Cardiac septum (tissue), 1 donor: ENCODE data around the gene ABCD1. TPM values are rescaled to one million over a fixed set of nuclear protein-coding genes. Genes with fewer than 3 reads are reported as not detected.
"Not testable (repeated sequence)": the region's sequence is repeated elsewhere in the genome, so short reads cannot be mapped to it uniquely, and the experiment has no call there.

Experiments used
- DNase-seq: peaks from one replicate; pipeline ENCODE4 v3.0.0-alpha.2; 2020; ENCODE audit warnings: low spot score
- intact Hi-C: fragments of 100-400 bp; cut with DNase I; formaldehyde crosslinking; loops from one replicate; pipeline ENCODE4 v1.14.0; 2022
- total RNA-seq: library from RNA; stranded (reverse); fragmentation: NEBNext Ultra II Directional; extraction: Animal tissue kit (Norgen Biotek cat#: 25700); gene quantifications from one replicate; pipeline ENCODE4 v1.2.1, GENCODE V29; 2021
- donor health status: DM: no; HTN: no; CAD: no.

Gene ABCD1
- total RNA-seq, 1 donor from 2014 or later: 15.1 TPM

GRCh38 chrX:153744210-153745066 lies 19.8 kb downstream of the ABCD1 start:
- no peak for DNase-seq
- intact Hi-C loops: no loop called here

GRCh38 chrX:153745067-153745433 lies 20.4 kb downstream of the ABCD1 start:
- DNase-seq, intact Hi-C loops: not testable (repeated sequence)

DNA sequence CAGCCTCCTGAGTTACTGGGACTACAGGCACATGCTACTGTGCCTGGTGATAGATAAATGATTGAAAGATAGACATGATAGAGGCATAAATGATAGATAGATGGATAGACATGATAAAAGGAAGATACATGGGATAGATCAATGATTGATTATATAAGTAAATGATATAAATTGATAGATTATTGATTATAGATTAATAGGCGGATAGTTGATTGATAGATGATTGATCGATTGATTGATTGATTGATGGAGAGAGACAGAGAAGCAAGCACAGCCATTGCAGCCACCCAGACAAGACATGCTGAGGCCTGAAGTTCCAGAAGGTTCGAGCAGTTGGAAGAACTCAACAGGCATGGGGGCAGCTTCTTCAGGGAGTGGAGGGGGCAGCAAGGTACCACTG lies 21.7 kb downstream of the ABCD1 start:
- intact Hi-C loops: no loop called here
- peak; percentile 1 for DNase-seq

- DNase-seq: peak; percentile 2
- intact Hi-C loops: not testable (repeated sequence)
These were observed 22.3 kb downstream of the ABCD1 start for GRCh38 chrX:153746991-153747390.

- peak; percentile 55 for DNase-seq
- intact Hi-C loops: not testable (repeated sequence)
These were observed 24.4 kb downstream of the ABCD1 start for GRCh38 chrX:153749017-153749416.

- intact Hi-C loops: no loop called here
- peak; percentile 39 for DNase-seq
These were observed 25.6 kb downstream of the ABCD1 start for GRCh38 chrX:153750127-153750774.

DNA sequence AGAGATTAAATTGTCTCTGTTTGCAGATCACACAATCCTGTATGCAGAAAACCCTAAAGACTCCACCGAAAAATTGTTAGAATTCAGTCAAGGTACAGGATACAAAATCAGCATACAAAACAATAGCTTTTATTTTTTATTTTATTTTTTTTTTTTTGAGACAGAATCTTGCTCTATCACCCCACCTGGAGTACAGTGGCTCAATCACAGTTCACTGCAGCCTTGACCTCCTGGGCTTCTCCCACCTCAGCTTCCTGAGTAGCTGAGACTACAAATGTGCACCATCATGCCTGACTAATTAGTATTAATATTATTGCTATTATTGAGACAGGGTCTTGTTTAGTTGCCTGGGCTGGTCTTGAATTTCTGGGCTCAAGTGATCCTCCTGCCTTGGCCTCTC lies 30.5 kb downstream of the ABCD1 start:
- DNase-seq: peak; percentile 12
- intact Hi-C loops: no loop called here

DNA sequence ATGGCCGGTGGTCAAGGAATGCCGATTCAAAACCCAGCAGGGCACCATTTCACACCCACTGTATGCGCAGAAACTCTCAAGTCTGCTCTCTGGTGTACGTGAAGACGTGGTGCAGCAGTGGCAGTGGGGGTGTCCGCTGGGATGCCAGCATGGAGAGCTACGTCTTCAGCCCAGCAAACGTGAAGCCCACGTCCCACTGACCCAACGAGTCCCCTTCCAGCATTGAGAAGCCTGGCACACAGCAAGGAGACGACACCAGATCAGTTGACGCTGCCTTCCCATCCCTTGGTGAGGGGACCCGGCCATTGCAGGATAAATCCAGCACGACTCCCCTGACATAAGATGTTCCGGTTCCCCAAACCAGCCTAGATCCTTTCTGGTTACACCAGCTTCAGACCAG lies 37.2 kb downstream of the ABCD1 start:
- DNase-seq: no peak

DNA sequence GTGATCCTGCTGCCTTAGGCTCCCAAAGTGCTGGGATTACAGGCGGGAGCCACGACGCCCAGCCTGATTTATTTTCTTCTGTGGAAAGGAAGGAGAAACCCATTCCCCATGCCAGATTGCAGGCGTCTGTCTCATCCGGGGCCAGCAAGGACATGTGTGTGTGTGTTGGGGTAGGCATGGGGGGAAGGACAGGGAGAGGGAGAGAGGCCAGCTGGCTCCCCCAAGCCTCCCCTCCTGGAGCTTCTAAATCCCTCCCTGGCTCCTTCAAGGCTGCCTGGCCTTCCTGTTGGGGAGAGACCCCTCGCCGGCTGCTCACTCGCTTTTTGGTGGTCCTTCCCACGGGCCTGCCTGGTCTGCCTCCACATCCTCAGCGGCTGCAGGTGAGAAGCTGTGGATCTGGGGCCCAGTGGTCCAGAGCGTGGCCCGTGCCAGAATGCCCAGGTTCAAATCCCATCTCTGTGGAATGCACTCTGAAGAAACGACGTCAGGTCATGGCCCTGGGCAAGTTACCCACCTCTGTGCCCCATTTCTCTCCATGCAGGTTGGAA lies 38.0 kb downstream of the ABCD1 start:
- no peak for DNase-seq
- intact Hi-C loops: loop anchor here (2.0 kb wide), 1 partner anchor 190 kb away; no protein-coding TSS in a partner anchor

More for the DNA sequence above, 37.2 kb downstream of the ABCD1 start:
- intact Hi-C loops: loop anchor here (2.0 kb wide), 1 partner anchor 191 kb away; no protein-coding TSS in a partner anchor

GRCh38 chrX:153763298-153763932 lies 38.8 kb downstream of the ABCD1 start:
- intact Hi-C loops: loop anchor here (2.0 kb wide), 1 partner anchor 189 kb away; no protein-coding TSS in a partner anchor
- no peak for DNase-seq

- peak; percentile 93 for DNase-seq
- intact Hi-C loops: loop anchor here (2.0 kb wide), 1 partner anchor 189 kb away; no protein-coding TSS in a partner anchor
These were observed 39.5 kb downstream of the ABCD1 start, which contains the start of gene PLXNB3 for GRCh38 chrX:153763989-153764755. TSS of gene PLXNB3 (plus strand) at chrX:153764249. CDS start at chrX:153765536, 1,287 bp downstream.

- DNase-seq: no peak
- intact Hi-C loops: no loop called here
These were observed 40.1 kb downstream of the ABCD1 start for GRCh38 chrX:153764786-153765137.

GRCh38 chrX:153765138-153766079 lies 40.8 kb downstream of the ABCD1 start:
- no peak for DNase-seq
- intact Hi-C loops: no loop called here

DNA sequence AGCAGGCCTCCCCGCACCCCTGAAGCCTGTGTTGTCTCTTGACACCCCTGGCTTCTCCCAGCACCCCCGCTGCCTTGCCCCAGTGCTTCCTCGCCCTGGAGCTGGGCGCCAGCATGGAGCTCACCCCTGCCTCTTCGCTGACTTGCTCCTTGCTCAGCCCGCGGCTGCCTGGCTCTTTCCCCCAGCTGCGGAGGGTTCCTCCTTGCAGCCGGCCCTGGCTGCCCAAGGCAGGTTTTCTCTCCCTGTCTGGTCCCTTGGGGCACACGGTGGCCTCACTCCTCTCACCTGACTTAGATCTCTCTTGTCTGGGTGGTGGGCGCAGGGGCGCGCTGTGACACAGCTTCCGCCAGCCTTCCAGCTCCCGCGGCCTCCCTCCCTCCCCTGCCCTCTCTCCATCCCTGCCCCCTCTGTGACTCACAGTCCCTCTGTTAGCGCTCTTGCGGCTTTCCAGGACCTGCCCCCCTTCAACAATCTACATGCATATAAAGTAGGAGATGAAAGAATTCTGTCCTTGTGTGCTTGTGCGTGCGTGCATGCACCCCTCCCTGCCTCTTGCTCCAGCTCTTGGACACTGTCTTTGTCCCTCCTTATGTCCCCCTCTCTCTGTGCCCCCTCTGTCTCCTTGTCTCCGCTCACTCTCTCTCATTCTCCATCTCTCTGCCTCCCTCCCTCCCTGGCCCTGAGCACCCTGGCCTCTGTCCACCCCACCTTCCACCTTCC lies 41.6 kb downstream of the ABCD1 start:
- no peak for DNase-seq
- intact Hi-C loops: no loop called here

GRCh38 chrX:153766871-153767673 lies 42.4 kb downstream of the ABCD1 start:
- intact Hi-C loops: no loop called here
- DNase-seq: no peak

DNA sequence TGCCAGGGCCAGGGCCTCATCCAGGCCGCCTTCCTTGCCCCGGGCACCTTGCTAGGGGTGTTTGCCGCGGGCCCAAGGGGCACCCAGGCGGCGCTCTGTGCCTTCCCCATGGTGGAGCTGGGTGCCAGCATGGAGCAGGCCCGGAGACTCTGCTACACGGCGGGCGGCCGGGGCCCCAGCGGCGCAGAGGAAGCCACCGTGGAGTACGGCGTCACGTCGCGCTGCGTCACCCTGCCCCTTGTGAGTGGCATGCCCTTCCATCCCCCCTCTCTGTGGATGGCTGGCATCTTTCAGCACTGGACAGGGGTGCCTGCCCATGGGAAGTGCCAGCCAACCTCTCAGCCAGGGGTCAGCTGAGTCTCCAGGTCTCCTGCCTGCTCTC lies 43.0 kb downstream of the ABCD1 start:
- DNase-seq: no peak
- intact Hi-C loops: no loop called here
